ENCODE results near the gene ARID5A. TPM values are rescaled to one million over a fixed set of nuclear protein-coding genes. Genes with fewer than 3 reads are reported as not detected.

Gene ARID5A
- total RNA-seq, 1 donor from 2014 or later, result 32.8 TPM

- Histone ChIP-seq H3K4me1 (peaks cover 49% of the 10 kb centered on the region), H3K27ac (peak overlapping the region; percentile 86), H3K27me3 (no peaks in the 10 kb centered on the region), H3K9me3 (no peaks in the 10 kb centered on the region), H3K36me3 (no peaks in the 10 kb centered on the region), H3K4me3 (peak overlapping the region; percentile 61)
- DNase-seq (peak; percentile 73), ATAC-seq (peak; percentile 35)
- TF ChIP-seq CTCF (IDR thresholded peaks at IDR 0.05), result no peak
- intact Hi-C loops (cut with DNase I), result no loop called here
These were observed 8.4 kb upstream of the ARID5A start for GRCh38 chr2:96528006-96528699.

- no peaks in the 10 kb centered on the region for H3K9me3 ChIP-seq
- H3K27ac ChIP-seq, result peak overlapping the region; percentile 86
- peaks cover 56% of the 10 kb centered on the region for H3K4me1 ChIP-seq
- intact Hi-C loops (cut with DNase I), result no loop called here
- no peaks in the 10 kb centered on the region for H3K27me3 ChIP-seq
- TF ChIP-seq CTCF (IDR thresholded peaks at IDR 0.05), result no peak
- DNase-seq, result peak; percentile 65
- ATAC-seq, result no peak
- H3K4me3 ChIP-seq, result peak overlapping the region; percentile 61
- no peaks in the 10 kb centered on the region for H3K36me3 ChIP-seq
These were observed 7.7 kb upstream of the ARID5A start for GRCh38 chr2:96528700-96529375.

GRCh38 chr2:96529376-96530143 lies 7.0 kb upstream of the ARID5A start:
- H3K9me3 ChIP-seq, result no peaks in the 10 kb centered on the region
- no peak for TF ChIP-seq CTCF (IDR thresholded peaks at IDR 0.05)
- peaks cover 63% of the 10 kb centered on the region for H3K4me1 ChIP-seq
- no peak overlapping the region for H3K4me3 ChIP-seq
- no peak for ATAC-seq
- DNase-seq, result peak; percentile 55
- peak overlapping the region; percentile 86 for H3K27ac ChIP-seq
- no peaks in the 10 kb centered on the region for H3K27me3 ChIP-seq
- H3K36me3 ChIP-seq, result no peaks in the 10 kb centered on the region
- intact Hi-C loops (cut with DNase I), result no loop called here

GRCh38 chr2:96530144-96530430 lies 6.5 kb upstream of the ARID5A start:
- intact Hi-C loops (cut with DNase I), result no loop called here
- H3K27me3 ChIP-seq, result no peaks in the 10 kb centered on the region
- DNase-seq (peak; percentile 42), ATAC-seq (no peak)
- H3K27ac ChIP-seq, result no peak overlapping the region
- H3K4me3 ChIP-seq, result no peak overlapping the region
- H3K4me1 ChIP-seq, result peaks cover 68% of the 10 kb centered on the region
- no peak for TF ChIP-seq CTCF (IDR thresholded peaks at IDR 0.05)
- H3K36me3 ChIP-seq, result no peaks in the 10 kb centered on the region
- H3K9me3 ChIP-seq, result no peaks in the 10 kb centered on the region

GRCh38 chr2:96530474-96531357 lies 5.8 kb upstream of the ARID5A start:
- Histone ChIP-seq H3K4me1 (peaks cover 71% of the 10 kb centered on the region), H3K4me3 (no peak overlapping the region), H3K27ac (no peak overlapping the region), H3K9me3 (no peaks in the 10 kb centered on the region), H3K36me3 (no peaks in the 10 kb centered on the region), H3K27me3 (no peaks in the 10 kb centered on the region)
- intact Hi-C loops (cut with DNase I), result no loop called here
- no peak for TF ChIP-seq CTCF (IDR thresholded peaks at IDR 0.05)
- ATAC-seq (no peak), DNase-seq (peak; percentile 48)

Data from upper lobe of right lung (tissue), 1 donor.